ENCODE data around the gene TNIP1.

DNA sequence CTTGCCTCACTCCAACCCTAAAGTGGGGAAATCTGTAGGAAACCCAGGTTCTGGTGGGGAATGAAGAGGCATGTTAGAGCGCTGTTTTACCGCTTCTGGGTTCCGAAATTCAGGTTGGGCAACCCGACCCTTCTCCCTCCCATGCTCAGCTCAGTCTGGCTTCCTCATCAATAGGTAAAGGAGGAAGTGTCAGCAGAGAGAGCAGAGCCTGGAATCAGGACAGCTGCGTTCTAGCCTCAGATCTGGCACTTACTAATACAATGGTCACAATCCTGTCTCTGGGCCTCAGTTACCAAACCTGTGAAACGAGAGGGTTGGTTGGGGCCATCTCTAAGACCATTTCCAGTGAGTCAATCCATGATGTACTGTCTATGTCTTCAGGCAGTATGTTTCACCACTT is 16.2 kb upstream of the TNIP1 start:
- TF ChIP-seq, protein P1, sequence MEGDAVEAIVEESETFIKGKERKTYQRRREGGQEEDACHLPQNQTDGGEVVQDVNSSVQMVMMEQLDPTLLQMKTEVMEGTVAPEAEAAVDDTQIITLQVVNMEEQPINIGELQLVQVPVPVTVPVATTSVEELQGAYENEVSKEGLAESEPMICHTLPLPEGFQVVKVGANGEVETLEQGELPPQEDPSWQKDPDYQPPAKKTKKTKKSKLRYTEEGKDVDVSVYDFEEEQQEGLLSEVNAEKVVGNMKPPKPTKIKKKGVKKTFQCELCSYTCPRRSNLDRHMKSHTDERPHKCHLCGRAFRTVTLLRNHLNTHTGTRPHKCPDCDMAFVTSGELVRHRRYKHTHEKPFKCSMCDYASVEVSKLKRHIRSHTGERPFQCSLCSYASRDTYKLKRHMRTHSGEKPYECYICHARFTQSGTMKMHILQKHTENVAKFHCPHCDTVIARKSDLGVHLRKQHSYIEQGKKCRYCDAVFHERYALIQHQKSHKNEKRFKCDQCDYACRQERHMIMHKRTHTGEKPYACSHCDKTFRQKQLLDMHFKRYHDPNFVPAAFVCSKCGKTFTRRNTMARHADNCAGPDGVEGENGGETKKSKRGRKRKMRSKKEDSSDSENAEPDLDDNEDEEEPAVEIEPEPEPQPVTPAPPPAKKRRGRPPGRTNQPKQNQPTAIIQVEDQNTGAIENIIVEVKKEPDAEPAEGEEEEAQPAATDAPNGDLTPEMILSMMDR (IDR thresholded peaks at IDR 0.05): no peak
- TF ChIP-seq POLR2A (IDR thresholded peaks at IDR 0.05; ENCODE audit: low read depth) (no peak), EP300 (IDR thresholded peaks at IDR 0.05) (no peak), POLR2AphosphoS5 (IDR thresholded peaks at IDR 0.05) (no peak)

Measured in esophagus muscularis mucosa (tissue), 4 donors.